ENCODE results near the gene TGFB2.

GRCh38 chr1:218493986-218494385 lies 148.8 kb downstream of the TGFB2 start:
- TF ChIP-seq CTCF (conservative IDR thresholded peaks at IDR 0.05 in 1 of 2, IDR thresholded peaks at IDR 0.05 in 1 of 2; ENCODE audit: extremely low read depth in 1 of 2, insufficient read depth in 1 of 2, low read depth in 1 of 2, low read length in 2 of 2) (no peak), EZH2 (IDR thresholded peaks at IDR 0.05; ENCODE audit: borderline replicate concordance, low read length) (no peak)

All from mammary epithelial cell (primary cell).